ENCODE results near the gene SETD1A.

SETD1A gene

GRCh38 chr16:30982548-30983288 is 25.2 kb downstream of the SETD1A start:
- DNase-seq (ENCODE audit: low spot score): no peak

DNA sequence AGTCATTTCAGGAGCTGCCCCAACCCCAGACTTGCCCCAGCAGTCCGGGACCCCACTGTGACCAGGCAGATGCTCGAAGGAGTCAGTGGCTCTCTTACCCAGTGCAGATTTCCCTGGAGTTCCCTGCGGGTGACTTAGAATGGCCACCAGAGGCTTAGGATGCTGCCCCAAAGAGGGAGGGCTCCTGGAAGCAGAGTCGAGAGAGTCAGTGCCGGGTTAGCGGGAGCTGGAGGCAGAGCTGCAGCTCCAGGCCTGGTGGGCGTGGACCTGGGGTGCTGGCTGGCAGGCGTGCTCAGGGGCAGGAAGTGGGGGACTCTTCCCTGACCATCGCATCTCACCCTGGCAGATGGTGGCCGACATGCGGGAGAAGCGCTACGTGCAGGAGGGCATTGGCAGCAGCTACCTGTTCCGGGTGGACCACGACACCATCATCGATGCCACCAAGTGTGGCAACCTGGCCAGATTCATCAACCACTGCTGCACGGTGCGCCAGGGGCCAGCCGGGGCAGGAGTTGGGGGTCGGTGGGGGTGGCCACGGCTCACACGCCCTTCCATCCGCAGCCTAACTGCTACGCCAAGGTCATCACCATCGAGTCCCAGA is 25.8 kb downstream of the SETD1A start:
- no peak for DNase-seq (ENCODE audit: low spot score)

DNA sequence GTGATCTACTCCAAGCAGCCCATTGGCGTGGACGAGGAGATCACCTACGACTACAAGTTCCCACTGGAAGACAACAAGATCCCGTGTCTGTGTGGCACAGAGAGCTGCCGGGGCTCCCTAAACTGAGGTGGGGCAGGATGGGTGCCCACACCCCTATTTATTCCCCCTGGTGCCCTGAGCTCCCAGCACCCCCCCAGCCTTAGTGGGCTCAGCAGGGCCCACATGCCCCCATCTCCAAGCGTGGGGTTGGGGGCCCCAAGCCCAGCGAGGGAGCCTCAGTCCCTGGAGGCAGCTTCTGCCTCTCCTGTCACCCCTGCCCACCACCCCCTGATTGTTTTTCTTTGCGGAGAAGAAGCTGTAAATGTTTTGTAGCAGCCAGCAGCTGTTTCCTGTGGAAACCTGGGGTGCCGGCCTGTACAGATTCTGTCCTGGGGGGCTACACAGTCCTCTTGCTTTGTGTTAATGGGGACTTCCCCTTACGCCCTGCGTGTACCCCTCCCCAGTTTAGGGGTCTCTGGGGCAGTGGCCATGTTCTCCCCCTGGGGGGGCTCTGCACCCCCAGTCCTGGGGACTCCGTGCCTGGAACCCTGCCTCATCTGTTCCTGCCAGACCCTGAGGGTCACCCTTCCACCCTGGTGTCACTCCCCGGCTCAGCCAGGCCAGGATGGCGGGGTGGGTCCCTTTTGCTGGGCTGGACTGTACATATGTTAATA is 26.5 kb downstream of the SETD1A start:
- DNase-seq (ENCODE audit: low spot score): no peak

DNA sequence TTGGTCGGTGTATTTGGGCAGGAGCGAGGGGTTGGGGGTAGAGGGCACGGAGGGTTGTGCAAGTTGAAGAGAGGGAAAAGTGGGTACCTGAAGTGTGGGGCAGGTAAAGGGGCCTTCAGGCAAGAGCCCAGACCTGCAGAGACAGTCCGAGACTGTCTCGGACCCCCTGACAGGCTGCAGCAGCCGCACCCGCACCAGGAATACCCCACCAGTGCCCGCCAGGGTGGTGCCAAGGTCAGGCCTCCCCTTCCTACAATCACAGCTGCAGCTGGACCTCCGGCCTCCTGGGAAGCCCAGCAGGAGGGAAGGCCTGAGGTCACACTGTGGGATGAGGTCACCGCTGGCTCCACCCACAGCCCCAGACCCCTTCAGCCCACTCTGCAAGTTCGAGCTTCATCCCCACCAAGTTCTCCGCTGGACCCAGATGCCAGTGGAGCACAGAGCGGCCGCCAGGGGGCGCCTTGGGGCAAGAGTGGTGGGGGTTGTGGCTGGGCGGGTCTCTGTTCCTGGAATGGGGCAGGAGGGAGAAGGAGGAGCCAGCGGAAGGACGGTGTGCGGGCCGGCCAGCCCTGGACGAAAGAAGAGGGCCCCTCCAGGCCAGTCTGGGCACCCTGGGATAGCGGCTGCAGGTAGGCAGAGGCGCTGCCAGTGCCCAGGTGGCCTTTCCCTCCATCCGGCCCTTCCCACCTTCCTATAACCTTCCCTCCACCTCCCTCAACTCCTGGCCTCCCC is 27.3 kb downstream of the SETD1A start, which contains the start of gene HSD3B7:
TSS of gene HSD3B7 (plus strand) at position 539 of the 732 bp plus-strand sequence. CDS start 452 bp downstream, outside the sequence.
- peak; percentile 65 for DNase-seq (ENCODE audit: low spot score)

DNA sequence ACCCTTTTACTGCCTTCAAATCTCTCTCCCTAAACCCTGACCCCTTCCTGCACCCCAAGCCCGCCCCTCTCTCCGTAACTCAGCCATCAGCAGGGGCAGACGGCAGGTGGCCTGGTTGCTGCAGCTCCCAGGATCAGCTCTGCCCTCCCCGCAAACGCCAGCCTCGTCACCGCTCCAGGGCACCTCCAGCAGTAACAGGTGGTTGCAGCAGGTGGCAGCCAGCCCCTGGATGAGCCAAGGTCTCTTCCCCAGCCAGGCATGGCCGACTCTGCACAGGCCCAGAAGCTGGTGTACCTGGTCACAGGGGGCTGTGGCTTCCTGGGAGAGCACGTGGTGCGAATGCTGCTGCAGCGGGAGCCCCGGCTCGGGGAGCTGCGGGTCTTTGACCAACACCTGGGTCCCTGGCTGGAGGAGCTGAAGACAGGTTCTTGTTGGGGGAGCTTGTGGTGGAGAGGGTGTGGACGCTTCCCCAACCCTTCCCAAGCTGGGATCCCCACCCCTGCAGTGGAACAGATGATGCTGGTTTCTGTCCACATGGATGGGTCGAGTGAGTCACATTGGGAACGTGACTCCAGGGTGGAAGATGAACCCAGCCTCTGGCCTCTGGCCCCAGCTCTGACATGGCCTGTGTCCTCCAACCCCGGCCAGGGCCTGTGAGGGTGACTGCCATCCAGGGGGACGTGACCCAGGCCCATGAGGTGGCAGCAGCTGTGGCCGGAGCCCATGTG is 28.0 kb downstream of the SETD1A start:
- no peak for DNase-seq (ENCODE audit: low spot score)

DNA sequence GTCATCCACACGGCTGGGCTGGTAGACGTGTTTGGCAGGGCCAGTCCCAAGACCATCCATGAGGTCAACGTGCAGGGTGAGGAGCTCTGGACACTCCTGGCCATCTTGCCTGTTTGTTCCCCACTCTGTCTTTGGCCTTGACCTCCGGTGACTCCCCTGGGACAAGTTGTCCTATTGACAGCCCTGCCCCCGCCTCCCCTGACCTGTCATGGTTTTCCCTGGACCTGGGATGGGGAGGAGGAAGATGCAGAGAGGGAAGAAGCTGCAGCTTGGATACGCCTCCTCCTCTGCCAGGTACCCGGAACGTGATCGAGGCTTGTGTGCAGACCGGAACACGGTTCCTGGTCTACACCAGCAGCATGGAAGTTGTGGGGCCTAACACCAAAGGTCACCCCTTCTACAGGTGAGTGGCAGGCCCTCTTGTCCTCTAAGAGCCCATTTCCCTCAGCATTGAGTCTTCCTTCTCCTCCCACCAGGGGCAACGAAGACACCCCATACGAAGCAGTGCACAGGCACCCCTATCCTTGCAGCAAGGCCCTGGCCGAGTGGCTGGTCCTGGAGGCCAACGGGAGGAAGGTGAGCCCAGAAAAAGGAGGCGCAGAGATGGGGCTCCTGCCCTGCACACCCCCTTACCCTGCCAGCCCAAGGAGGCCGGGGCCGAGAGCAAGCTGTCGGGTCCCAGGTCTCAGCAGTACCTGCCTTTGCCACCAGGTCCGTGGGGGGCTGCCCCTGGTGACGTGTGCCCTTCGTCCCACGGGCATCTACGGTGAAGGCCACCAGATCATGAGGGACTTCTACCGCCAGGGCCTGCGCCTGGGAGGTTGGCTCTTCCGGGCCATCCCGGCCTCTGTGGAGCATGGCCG is 28.8 kb downstream of the SETD1A start:
- no peak for DNase-seq (ENCODE audit: low spot score)

- no peak for DNase-seq (ENCODE audit: low spot score)
Measured at GRCh38 chr16:30987581-30988190, 30.1 kb downstream of the SETD1A start.

GRCh38 chr16:30989469-30990047 is 32.0 kb downstream of the SETD1A start:
- no peak for DNase-seq (ENCODE audit: low spot score)

DNA sequence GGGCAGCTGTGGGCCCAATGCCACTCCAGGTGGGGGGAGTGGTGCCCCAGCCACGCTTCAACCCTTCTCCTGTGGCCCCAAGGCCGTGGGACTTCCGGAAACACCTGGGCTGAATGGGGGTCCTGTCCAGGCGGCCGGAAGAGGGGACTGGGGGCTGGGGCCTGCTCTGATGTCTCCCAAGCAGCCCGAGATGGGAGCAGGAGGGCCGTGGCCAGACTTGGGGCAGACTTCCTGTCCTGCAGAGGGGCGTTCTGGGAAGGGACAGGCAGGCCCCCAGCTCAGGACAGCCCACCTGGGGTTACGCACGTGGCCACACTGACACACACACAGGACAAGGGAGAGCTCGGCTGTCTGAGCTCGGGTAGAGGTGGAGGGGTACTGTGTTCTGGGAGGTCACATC is 32.6 kb downstream of the SETD1A start:
- DNase-seq (ENCODE audit: low spot score): no peak

GRCh38 chr16:30991052-30991451 is 33.5 kb downstream of the SETD1A start:
- no peak for DNase-seq (ENCODE audit: low spot score)

- DNase-seq (ENCODE audit: low spot score): no peak
Measured at GRCh38 chr16:30992276-30992780, 34.8 kb downstream of the SETD1A start.

DNA sequence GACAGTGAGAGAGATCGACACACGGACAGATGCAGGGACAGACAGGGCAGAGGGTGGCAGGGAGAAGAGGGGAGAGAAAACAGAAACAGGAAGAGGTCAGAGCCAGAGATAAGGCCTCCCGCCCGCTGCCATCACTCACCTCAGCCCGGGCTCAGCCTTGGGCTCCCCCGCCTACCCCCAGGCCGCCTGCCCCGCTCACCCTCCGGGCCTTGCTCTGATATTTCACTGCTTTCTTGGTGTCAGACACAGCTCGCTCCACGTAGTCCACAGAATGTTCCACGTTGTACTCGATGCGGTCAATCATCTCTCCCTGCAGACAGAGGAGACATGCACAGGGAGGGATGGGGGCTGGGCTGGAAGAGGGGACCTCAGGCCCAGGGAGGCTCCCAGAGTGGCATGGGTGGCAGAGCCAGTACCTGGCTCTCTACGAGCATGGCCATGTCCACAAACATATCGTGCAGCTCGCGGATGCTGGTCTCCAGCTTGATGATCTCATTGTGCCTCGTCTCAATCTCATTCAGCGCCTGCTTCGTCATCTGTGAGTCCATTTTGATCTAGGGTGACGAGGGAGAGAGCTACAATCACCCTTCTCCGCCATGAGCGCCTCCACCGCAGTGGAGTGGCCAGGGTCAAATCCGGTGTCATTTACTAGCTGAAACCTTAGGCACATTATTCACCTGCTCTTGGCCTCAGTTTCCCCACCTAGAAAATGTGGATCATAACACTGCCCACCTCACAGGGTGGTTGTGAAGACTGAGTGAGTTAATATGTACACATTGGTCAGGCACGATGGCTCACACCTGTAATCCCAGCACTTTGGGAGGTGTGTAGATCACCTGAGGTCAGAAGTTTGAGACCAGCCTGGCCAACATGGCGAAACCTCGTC is 35.6 kb downstream of the SETD1A start:
- DNase-seq (ENCODE audit: low spot score): no peak

- no peak for DNase-seq (ENCODE audit: low spot score)
Measured at GRCh38 chr16:30995927-30996323, 38.4 kb downstream of the SETD1A start.

GRCh38 chr16:30996324-30996984 is 38.9 kb downstream of the SETD1A start:
- DNase-seq (ENCODE audit: low spot score): no peak

GRCh38 chr16:30996985-30997724 is 39.6 kb downstream of the SETD1A start:
- peak; percentile 82 for DNase-seq (ENCODE audit: low spot score)

GRCh38 chr16:30997725-30998711 is 40.5 kb downstream of the SETD1A start:
- no peak for DNase-seq (ENCODE audit: low spot score)
